ENCODE data around the gene KIF1A.
"Not testable (repeated sequence)": the region's sequence is repeated elsewhere in the genome, so short reads cannot be mapped to it uniquely, and the experiment has no call there.

The KIF1A gene

DNA sequence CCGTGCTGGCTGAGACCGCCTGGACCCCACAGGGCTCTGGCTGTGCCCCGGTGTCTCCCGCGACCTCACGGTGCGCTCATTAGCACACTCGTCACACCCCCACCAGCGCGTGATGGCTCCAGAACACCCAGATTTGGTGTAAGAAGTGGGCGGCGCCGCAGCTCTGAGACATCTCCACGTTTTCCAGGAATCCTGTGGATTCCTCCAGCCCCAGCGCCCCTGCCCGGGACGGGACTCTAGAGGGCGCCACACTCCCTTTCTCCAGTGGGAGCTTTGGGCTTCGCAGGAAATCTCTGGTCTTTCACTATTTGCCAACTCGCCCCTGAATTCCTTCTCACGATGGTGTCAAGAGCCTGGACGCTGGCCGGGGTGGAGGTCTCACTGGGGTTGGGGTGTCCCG lies 144.7 kb downstream of the KIF1A start:
- DNase-seq, result not testable (repeated sequence)

DNA sequence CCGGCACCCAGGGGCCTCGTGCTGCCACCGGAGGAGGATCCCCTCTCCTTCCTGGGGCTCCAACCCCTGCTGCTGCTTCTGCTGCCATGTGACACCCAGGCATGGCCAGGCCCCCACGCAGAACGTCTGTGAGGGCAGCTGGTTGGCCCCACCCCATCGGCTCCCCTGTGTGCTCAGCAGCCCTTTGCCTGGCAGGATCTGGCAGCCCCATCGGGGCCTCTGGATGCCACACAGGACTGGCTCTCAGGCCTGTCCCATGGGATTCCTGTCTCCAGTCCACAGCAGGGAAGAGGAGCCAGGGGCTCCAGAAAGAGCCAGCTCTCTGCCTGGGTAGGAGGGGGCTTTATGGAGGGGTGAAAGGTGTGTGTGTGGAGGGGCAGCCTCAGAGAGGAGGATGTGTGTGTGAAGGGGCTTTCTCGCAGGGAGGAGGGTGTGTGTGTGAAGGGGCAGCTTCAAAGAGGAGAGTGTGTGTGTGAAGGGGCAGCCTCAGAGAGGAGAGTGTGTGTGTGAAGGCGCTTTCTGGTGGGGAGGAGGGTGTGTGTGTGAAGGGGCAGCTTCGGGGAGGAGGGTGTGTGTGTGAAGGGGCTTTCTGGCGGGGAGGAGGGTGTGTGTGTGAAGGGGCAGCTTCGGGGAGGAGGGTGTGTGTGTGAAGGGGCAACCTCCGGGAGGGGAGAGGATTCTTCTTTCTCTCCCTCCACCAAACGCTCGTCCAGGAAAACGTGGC lies 145.4 kb downstream of the KIF1A start:
- DNase-seq, result not testable (repeated sequence)

DNA sequence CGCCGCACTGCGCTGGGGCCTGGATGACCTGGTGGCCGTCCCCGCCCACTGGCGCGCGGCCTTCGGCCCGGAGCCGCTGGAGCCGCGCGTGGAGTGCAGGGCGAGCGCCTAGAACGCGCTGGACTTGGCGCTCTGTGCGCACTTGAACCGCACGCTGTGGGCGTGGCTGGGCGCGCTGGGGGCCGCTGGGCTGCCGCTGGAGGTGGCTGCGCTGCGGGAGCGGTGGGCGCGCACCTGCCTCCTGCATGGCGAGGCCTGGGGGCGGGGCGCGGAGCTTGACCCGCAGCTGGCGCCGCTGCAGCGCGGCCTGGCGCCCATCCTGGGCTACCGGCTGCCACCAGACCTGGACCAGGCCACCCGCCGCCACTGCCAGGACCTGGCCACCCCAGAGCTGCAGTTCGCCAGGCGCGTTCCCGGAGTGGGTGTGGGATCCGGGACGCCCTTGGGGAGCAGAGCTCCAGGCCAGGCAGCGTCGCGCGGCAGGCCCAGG lies 147.3 kb downstream of the KIF1A start:
- DNase-seq, result no peak

DNA sequence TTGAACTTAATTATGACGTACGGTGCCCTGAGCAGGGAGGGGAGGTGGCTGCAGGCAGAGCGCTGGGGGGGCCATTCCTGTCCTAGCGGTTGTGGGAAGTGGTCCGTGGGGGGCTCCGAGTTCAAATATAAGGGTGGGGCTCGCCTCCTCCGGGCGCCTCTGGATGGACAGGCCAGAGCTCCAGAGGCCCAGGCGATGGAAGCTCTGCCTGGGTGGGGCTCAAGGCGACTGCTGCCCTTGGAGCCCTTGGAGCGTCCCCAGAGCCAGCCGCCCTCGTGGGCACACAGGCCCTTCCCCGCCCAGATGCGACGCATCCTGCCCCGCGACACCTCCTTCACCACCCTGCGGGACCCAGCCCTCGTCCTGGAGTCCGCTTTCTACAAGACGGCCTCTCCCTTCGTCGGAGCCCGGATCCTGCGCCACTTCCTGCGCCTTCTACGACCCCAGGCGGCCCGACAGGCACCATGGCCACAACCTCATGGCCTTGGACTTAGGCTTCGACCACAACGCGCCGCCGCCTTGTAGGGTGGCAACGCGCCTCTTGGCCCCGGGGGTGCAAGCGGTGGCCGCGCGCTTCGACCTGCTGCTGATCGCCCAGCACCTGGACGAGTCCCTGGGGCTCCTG lies 147.8 kb downstream of the KIF1A start:
- no peak for DNase-seq

DNA sequence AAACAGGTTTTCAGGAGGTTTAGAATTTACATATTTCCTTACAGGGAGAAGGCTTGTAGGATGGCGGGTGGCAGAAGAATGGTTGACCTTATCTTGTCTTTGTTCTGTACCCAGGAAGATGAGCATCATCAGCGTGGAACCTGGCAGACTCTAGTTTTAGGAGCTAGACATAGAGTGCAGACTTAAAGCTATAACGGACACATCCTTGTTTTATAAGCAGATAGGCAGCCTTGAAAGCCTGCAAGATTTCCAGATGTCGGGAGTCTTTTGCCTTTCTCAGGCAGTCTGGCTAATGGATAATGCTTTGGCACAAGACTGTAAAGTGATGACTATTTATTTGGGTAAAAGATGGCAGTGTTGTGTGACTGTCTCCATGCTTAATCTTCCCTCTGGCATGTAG lies 149.1 kb downstream of the KIF1A start:
- DNase-seq, result no peak

DNA sequence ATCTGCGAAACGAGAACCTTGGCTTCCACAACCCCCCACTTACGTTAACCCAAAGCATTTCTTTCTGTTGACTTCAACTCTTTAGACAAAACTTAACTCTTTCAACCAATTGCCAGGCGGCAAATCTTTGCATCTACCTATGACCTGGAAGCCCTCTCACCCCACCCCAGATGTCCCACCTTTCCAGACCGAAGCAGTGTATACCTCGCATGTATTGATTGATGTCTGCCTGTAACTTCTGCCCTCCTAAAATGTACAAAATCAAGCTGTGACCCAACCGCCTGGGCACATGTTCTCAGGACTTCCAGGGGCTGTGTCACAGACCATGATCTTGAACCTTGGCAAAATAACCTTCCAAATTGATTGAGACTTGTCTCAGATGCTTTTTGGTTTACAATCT lies 149.6 kb downstream of the KIF1A start:
- no peak for DNase-seq

DNA sequence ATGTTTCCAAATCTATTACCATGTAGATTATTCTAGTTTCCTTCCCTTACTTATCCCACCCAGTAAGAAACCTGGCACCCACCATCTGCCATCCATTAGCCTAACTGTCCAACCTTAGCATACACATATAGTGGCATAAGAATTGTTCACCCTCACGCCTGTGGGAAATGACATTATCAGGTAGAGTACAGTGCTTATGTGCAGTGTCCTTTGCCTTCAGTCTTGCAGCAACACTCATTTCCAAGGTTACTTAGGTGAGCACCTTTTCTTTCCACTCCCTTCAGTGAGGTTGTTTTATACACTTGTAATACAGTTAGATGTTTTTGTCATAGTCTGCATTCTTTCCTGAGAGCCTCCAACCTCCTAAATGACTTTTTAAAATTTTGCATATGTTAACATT lies 155.4 kb downstream of the KIF1A start:
- DNase-seq, result no peak

Data from T-helper 1 cell (primary cell).